Liver (tissue), 9 donors: ENCODE data around the gene CHP1. TPM values are rescaled to one million over a fixed set of nuclear protein-coding genes. Genes with fewer than 3 reads are reported as not detected.
A peak's percentile ranks its signal among the peaks of the same experiment; 100 is the strongest.
"Not testable (repeated sequence)": the region's sequence is repeated elsewhere in the genome, so short reads cannot be mapped to it uniquely, and the experiment has no call there.

Experiments
- DNase-seq: peaks from one replicate; pipeline ENCODE4 v3.0.0-alpha.2; 2017; ENCODE audit warnings: low spot score
- H3K27ac ChIP-seq, 2 donors: one replicate each; pipeline ENCODE4 v1.7.0; 2013; ENCODE audit warnings: inconsistent platforms in 2 of 2, low read length in 2 of 2, control low read depth in 1 of 2, low read depth in 1 of 2, mild to moderate bottlenecking in 1 of 2
- H3K27me3 ChIP-seq, 4 donors: one replicate each; pipeline versions ENCODE4 v1.6.1 to v1.7.0; 2013; ENCODE audit warnings: low read length in 3 of 4, inconsistent platforms in 1 of 4, mild to moderate bottlenecking in 1 of 4, moderate library complexity in 1 of 4; ENCODE audit not compliant: control insufficient read depth in 4 of 4, insufficient read depth in 4 of 4
- H3K36me3 ChIP-seq, 4 donors: one replicate each; pipeline versions ENCODE4 v1.6.1 to v1.7.0; 2013; ENCODE audit warnings: low read length in 3 of 4, mild to moderate bottlenecking in 3 of 4, low read depth in 1 of 4, moderate library complexity in 1 of 4; ENCODE audit not compliant: control insufficient read depth in 4 of 4, insufficient read depth in 3 of 4
- H3K4me1 ChIP-seq, 4 donors: one replicate each; pipeline versions ENCODE4 v1.6.1 to v1.7.0; 2013; ENCODE audit warnings: low read length in 3 of 4, mild to moderate bottlenecking in 3 of 4, moderate library complexity in 1 of 4; ENCODE audit not compliant: control insufficient read depth in 4 of 4, insufficient read depth in 4 of 4
- H3K4me3 ChIP-seq, 3 donors: one replicate each; pipeline versions ENCODE4 v1.6.1 to v1.7.0; 2013; ENCODE audit warnings: low read length in 3 of 3, control low read depth in 1 of 3, low read depth in 1 of 3, mild to moderate bottlenecking in 1 of 3
- H3K9ac ChIP-seq, 2 donors: one replicate each; pipeline ENCODE4 v1.7.0; 2013; ENCODE audit warnings: low read length in 2 of 2, mild to moderate bottlenecking in 2 of 2, moderate library complexity in 2 of 2, control low read depth in 1 of 2, low read depth in 1 of 2
- H3K9me3 ChIP-seq, 4 donors: one replicate each; pipeline versions ENCODE4 v1.6.1 to v1.7.0; 2013; ENCODE audit warnings: low read length in 3 of 4; ENCODE audit not compliant: control insufficient read depth in 4 of 4
- ATF3 ChIP-seq: IDR thresholded peaks from 2 replicates; pipeline ENCODE4 v1.6.1; 2016; ENCODE audit warnings: antibody characterized with exemption
- EGR1 ChIP-seq, 2 donors: IDR thresholded peaks; 2 replicates each; pipeline ENCODE4 v1.6.1; 2016 to 2018; ENCODE audit warnings: antibody characterized with exemption in 2 of 2, low read depth in 2 of 2
- FOXA1 ChIP-seq: IDR thresholded peaks from 2 replicates; pipeline ENCODE4 v1.6.1; 2016; ENCODE audit warnings: antibody characterized with exemption
- FOXA2 ChIP-seq: IDR thresholded peaks from 2 replicates; pipeline ENCODE4 v1.6.1; 2016; ENCODE audit warnings: antibody characterized with exemption
- GABPA ChIP-seq, 2 donors: IDR thresholded peaks in 1 of 2; conservative IDR thresholded peaks in 1 of 2; 2 replicates each; pipeline ENCODE4 v1.6.1; 2016; ENCODE audit warnings: antibody characterized with exemption in 2 of 2, mild to moderate bottlenecking in 1 of 2, moderate library complexity in 1 of 2
- HNF4A ChIP-seq, 2 donors: conservative IDR thresholded peaks; 2 replicates each; pipeline ENCODE4 v1.6.1; 2016; ENCODE audit warnings: antibody characterized with exemption in 2 of 2, mild to moderate bottlenecking in 2 of 2
- HNF4G ChIP-seq: IDR thresholded peaks from 2 replicates; pipeline ENCODE4 v1.6.1; 2016; ENCODE audit warnings: antibody characterized with exemption
- JUND ChIP-seq, 2 donors: IDR thresholded peaks; 2 replicates each; pipeline ENCODE4 v1.6.1; 2016; ENCODE audit warnings: antibody characterized with exemption in 2 of 2
- MAX ChIP-seq: IDR thresholded peaks from 2 replicates; pipeline ENCODE4 v1.6.1; 2016; ENCODE audit warnings: antibody characterized with exemption
- RAD21 ChIP-seq, 2 donors: IDR thresholded peaks; 2 replicates each; pipeline ENCODE4 v1.6.1; 2016; ENCODE audit warnings: antibody characterized with exemption in 2 of 2, mild to moderate bottlenecking in 2 of 2
- REST ChIP-seq: IDR thresholded peaks from 2 replicates; pipeline ENCODE4 v1.6.1; 2016; ENCODE audit warnings: antibody characterized with exemption, mild to moderate bottlenecking
- RXRA ChIP-seq, 2 donors: IDR thresholded peaks; 2 replicates each; pipeline ENCODE4 v1.6.1; 2017 to 2018; ENCODE audit warnings: antibody characterized with exemption in 2 of 2, mild to moderate bottlenecking in 1 of 2
- SP1 ChIP-seq: IDR thresholded peaks from 2 replicates; pipeline ENCODE4 v1.6.1; 2018; ENCODE audit warnings: antibody characterized with exemption, mild to moderate bottlenecking
- TAF1 ChIP-seq: conservative IDR thresholded peaks from 2 replicates; pipeline ENCODE4 v1.6.1; 2016; ENCODE audit warnings: antibody characterized with exemption, mild to moderate bottlenecking
- YY1 ChIP-seq: IDR thresholded peaks from 2 replicates; pipeline ENCODE4 v1.6.1; 2016; ENCODE audit warnings: antibody characterized with exemption, mild to moderate bottlenecking
- ZBTB33 ChIP-seq: IDR thresholded peaks from 2 replicates; pipeline ENCODE4 v1.6.1; 2016; ENCODE audit warnings: antibody characterized with exemption
- WGBS: extraction: QIAGEN DNeasy Blood & Tissue Kit; methylation state at CpG from one replicate; pipeline ENCODE4 v1.1.7; 2013; 5-methylcytosine and 5-hydroxymethylcytosine counted together
- polyA plus RNA-seq, 2 donors: library from polyadenylated mRNA; stranded (reverse) in 1 of 2; unstranded in 1 of 2; fragments of 200-250 nt in 1 of 2; fragments of >200 nt in 1 of 2; fragmentation: Nextera tagmentation in 1 of 2; extraction: Ambion mirVana in 1 of 2; gene quantifications; one replicate each; pipeline versions ENCODE4 v1.2.1 to v1.2.3, GENCODE V29; 2013 to 2015
- total RNA-seq, 2 donors: library from RNA; depleted of rRNA; stranded (reverse); fragments of >200 nt; gene quantifications; one replicate each; pipeline ENCODE4 v1.2.3, GENCODE V29; 2014
- donor health status: healthy.
- donor health status: healthy.
- donor health status: healthy.
- donor health status: healthy.
- donor health status: healthy.

CHP1 gene
- total and polyA plus RNA-seq, 4 donors: 87.4 to 162 (median 117) TPM

GRCh38 chr15:41238100-41238499 lies 7.0 kb downstream of the CHP1 start:
- no peak overlapping the region for H3K9ac ChIP-seq
- WGBS: 59% methylated on average over 5 of the region's 5 CpGs
- no peaks in the 10 kb centered on the region for H3K27me3 ChIP-seq
- H3K9me3 ChIP-seq: no peaks in the 10 kb centered on the region
- peaks cover 3 to 35% (median 19%) of the 10 kb centered on the region in 4 donors for H3K4me1 ChIP-seq
- H3K27ac ChIP-seq: no peak overlapping the region
- no peak overlapping the region for H3K4me3 ChIP-seq
- DNase-seq: no peak
- peaks cover 0 to 5% (median 2%) of the 10 kb centered on the region in 4 donors for H3K36me3 ChIP-seq
- TF ChIP-seq YY1 (no peak), EGR1 (IDR thresholded peaks at IDR 0.05; ENCODE audit: low read depth in 2 of 2) (no peak)

- WGBS: 55% methylated on average over 6 of the region's 6 CpGs
- Histone ChIP-seq H3K27ac (peak overlapping the region in 1 of 2 donors; percentile 18), H3K9me3 (no peaks in the 10 kb centered on the region), H3K4me3 (no peak overlapping the region), H3K9ac (no peak overlapping the region), H3K27me3 (no peaks in the 10 kb centered on the region), H3K36me3 (peaks cover 0 to 21% (median 19%) of the 10 kb centered on the region in 4 donors), H3K4me1 (peaks cover 3 to 21% (median 14%) of the 10 kb centered on the region in 4 donors)
- TF ChIP-seq GABPA (IDR thresholded peaks at IDR 0.05 in 1 of 2, conservative IDR thresholded peaks at IDR 0.05 in 1 of 2) (no peak), FOXA2 (no peak), HNF4G (peak; percentile 66), SP1 (peak; percentile 46), HNF4A (conservative IDR thresholded peaks at IDR 0.05) (peak; percentile 75 to 84), RXRA (IDR thresholded peaks at IDR 0.05) (peak; percentile 28 to 55)
- peak; percentile 38 for DNase-seq
These were observed 10.3 kb downstream of the CHP1 start for GRCh38 chr15:41241221-41241964.

GRCh38 chr15:41250745-41251144 lies 19.7 kb downstream of the CHP1 start:
- H3K9me3 ChIP-seq, DNase-seq, H3K27me3 ChIP-seq, H3K4me3 ChIP-seq, H3K9ac ChIP-seq, H3K27ac ChIP-seq: not testable (repeated sequence)
- Histone ChIP-seq H3K4me1 (peaks cover 4 to 20% (median 13%) of the 10 kb centered on the region in 4 donors), H3K36me3 (peaks cover 5 to 19% (median 7%) of the 10 kb centered on the region in 4 donors)
- 81% methylated on average over 8 of the region's 8 CpGs for WGBS

- no peaks in the 10 kb centered on the region for H3K9me3 ChIP-seq
- no peak overlapping the region for H3K9ac ChIP-seq
- WGBS: 98% methylated on average over 5 of the region's 5 CpGs
- H3K36me3 ChIP-seq: peaks cover 5 to 15% (median 7%) of the 10 kb centered on the region in 4 donors
- no peak for DNase-seq
- H3K4me3 ChIP-seq: no peak overlapping the region
- no peaks in the 10 kb centered on the region for H3K27me3 ChIP-seq
- no peak overlapping the region for H3K27ac ChIP-seq
- peaks cover 4 to 26% (median 20%) of the 10 kb centered on the region in 4 donors for H3K4me1 ChIP-seq
- TF ChIP-seq ZBTB33: no peak
- no peak for TF ChIP-seq RAD21 (IDR thresholded peaks at IDR 0.05)
- TF ChIP-seq RXRA (IDR thresholded peaks at IDR 0.05): no peak
- TF ChIP-seq JUND (IDR thresholded peaks at IDR 0.05): no peak
- no peak for TF ChIP-seq TAF1
- TF ChIP-seq YY1: no peak
- no peak for TF ChIP-seq ATF3
- TF ChIP-seq FOXA1: no peak
- no peak for TF ChIP-seq REST
- no peak for TF ChIP-seq MAX
- TF ChIP-seq HNF4A (conservative IDR thresholded peaks at IDR 0.05): no peak
- no peak for TF ChIP-seq EGR1 (IDR thresholded peaks at IDR 0.05; ENCODE audit: low read depth in 2 of 2)
- no peak for TF ChIP-seq HNF4G
These were observed 20.3 kb downstream of the CHP1 start for GRCh38 chr15:41251411-41251810.
